HUES6 (cell line): ENCODE data around the gene VSX1.

Experiments used
- H3K27ac ChIP-seq: 2 replicates; pipeline ENCODE4 v1.7.0; 2013; ENCODE audit warnings: low read depth, mild to moderate bottlenecking, low read length, inconsistent platforms
- H3K27me3 ChIP-seq: 2 replicates; pipeline ENCODE4 v1.6.1; 2013; ENCODE audit warnings: low read length; ENCODE audit not compliant: control insufficient read depth, insufficient read depth
- H3K36me3 ChIP-seq: 2 replicates; pipeline ENCODE4 v1.6.1; 2013; ENCODE audit warnings: low read length; ENCODE audit not compliant: control insufficient read depth, insufficient read depth
- H3K4me1 ChIP-seq: 2 replicates; pipeline ENCODE4 v1.6.1; 2013; ENCODE audit warnings: low read length; ENCODE audit not compliant: control insufficient read depth, insufficient read depth
- H3K4me3 ChIP-seq: 2 replicates; pipeline ENCODE4 v1.5.1; 2013; ENCODE audit warnings: low read depth, low read length
- H3K9ac ChIP-seq: one replicate; pipeline ENCODE4 v1.6.1; 2013; ENCODE audit warnings: mild to moderate bottlenecking, low read length
- H3K9me3 ChIP-seq: 2 replicates; pipeline ENCODE4 v1.6.1; 2013; ENCODE audit warnings: low read depth, low read length; ENCODE audit not compliant: control insufficient read depth, insufficient read depth

Gene VSX1

GRCh38 chr20:25081730-25082497, at the start of gene VSX1:
TSS of gene VSX1 (minus strand) at chr20:25082141. CDS start at chr20:25082096, 45 bp downstream.
- Histone ChIP-seq H3K9me3 (no peaks in the 10 kb centered on the region), H3K9ac (no peak within 1 kb of the TSS), H3K4me1 (peaks cover 7% of the 10 kb centered on the region), H3K4me3 (peak within 1 kb of the TSS; percentile 54), H3K27ac (no peak within 1 kb of the TSS), H3K36me3 (no peaks in the 10 kb centered on the region), H3K27me3 (peaks cover 100% of the 10 kb centered on the region)

GRCh38 chr20:25129908-25130307, 48.0 kb upstream of the VSX1 start:
- H3K9me3 ChIP-seq: no peaks in the 10 kb centered on the region
- no peak overlapping the region for H3K9ac ChIP-seq
- no peaks in the 10 kb centered on the region for H3K4me1 ChIP-seq
- H3K4me3 ChIP-seq: no peak overlapping the region
- H3K27me3 ChIP-seq: no peaks in the 10 kb centered on the region; the same call in 1 of the 2 replicates
- no peak overlapping the region for H3K27ac ChIP-seq
- no peaks in the 10 kb centered on the region for H3K36me3 ChIP-seq

GRCh38 chr20:25129428-25129827, 47.5 kb upstream of the VSX1 start:
- H3K9me3 ChIP-seq: no peaks in the 10 kb centered on the region
- H3K9ac ChIP-seq: no peak overlapping the region
- H3K4me3 ChIP-seq: no peak overlapping the region
- H3K4me1 ChIP-seq: no peaks in the 10 kb centered on the region
- no peaks in the 10 kb centered on the region for H3K36me3 ChIP-seq
- no peaks in the 10 kb centered on the region; the same call in 1 of the 2 replicates for H3K27me3 ChIP-seq
- no peak overlapping the region for H3K27ac ChIP-seq

GRCh38 chr20:25128649-25129048, 46.7 kb upstream of the VSX1 start:
- H3K4me1 ChIP-seq: no peaks in the 10 kb centered on the region
- no peaks in the 10 kb centered on the region for H3K9me3 ChIP-seq
- H3K36me3 ChIP-seq: no peaks in the 10 kb centered on the region
- H3K27ac ChIP-seq: no peak overlapping the region
- H3K27me3 ChIP-seq: no peaks in the 10 kb centered on the region; the same call in 1 of the 2 replicates
- no peak overlapping the region for H3K4me3 ChIP-seq
- no peak overlapping the region for H3K9ac ChIP-seq

GRCh38 chr20:25127761-25128537, 46.0 kb upstream of the VSX1 start:
- H3K36me3 ChIP-seq: no peaks in the 10 kb centered on the region
- H3K4me3 ChIP-seq: no peak overlapping the region
- no peak overlapping the region for H3K27ac ChIP-seq
- no peaks in the 10 kb centered on the region for H3K9me3 ChIP-seq
- no peak overlapping the region for H3K9ac ChIP-seq
- no peaks in the 10 kb centered on the region; the same call in 1 of the 2 replicates for H3K27me3 ChIP-seq
- no peaks in the 10 kb centered on the region for H3K4me1 ChIP-seq

- Histone ChIP-seq H3K36me3 (no peaks in the 10 kb centered on the region), H3K27ac (no peak overlapping the region), H3K4me3 (no peak overlapping the region)
Observed at GRCh38 chr20:25126204-25127029, 44.5 kb upstream of the VSX1 start.

GRCh38 chr20:25125636-25126035, 43.7 kb upstream of the VSX1 start:
- Histone ChIP-seq H3K4me1 (no peaks in the 10 kb centered on the region), H3K27ac (no peak overlapping the region), H3K27me3 (no peaks in the 10 kb centered on the region; the same call in 1 of the 2 replicates), H3K36me3 (no peaks in the 10 kb centered on the region), H3K4me3 (no peak overlapping the region), H3K9me3 (no peaks in the 10 kb centered on the region), H3K9ac (no peak overlapping the region)

More at GRCh38 chr20:25126204-25127029, 44.5 kb upstream of the VSX1 start:
- Histone ChIP-seq H3K9ac (no peak overlapping the region), H3K27me3 (no peaks in the 10 kb centered on the region; the same call in 1 of the 2 replicates), H3K4me1 (no peaks in the 10 kb centered on the region), H3K9me3 (no peaks in the 10 kb centered on the region)

GRCh38 chr20:25120920-25121319, 39.0 kb upstream of the VSX1 start:
- Histone ChIP-seq H3K4me3 (no peak overlapping the region), H3K36me3 (no peaks in the 10 kb centered on the region), H3K9ac (no peak overlapping the region), H3K27me3 (no peaks in the 10 kb centered on the region; the same call in 1 of the 2 replicates), H3K27ac (no peak overlapping the region), H3K4me1 (no peaks in the 10 kb centered on the region), H3K9me3 (no peaks in the 10 kb centered on the region)

- H3K27me3 ChIP-seq: no peaks in the 10 kb centered on the region; the same call in 1 of the 2 replicates
- no peaks in the 10 kb centered on the region for H3K9me3 ChIP-seq
- H3K27ac ChIP-seq: no peak overlapping the region
- no peaks in the 10 kb centered on the region for H3K4me1 ChIP-seq
- H3K9ac ChIP-seq: no peak overlapping the region
- H3K4me3 ChIP-seq: no peak overlapping the region
- no peaks in the 10 kb centered on the region for H3K36me3 ChIP-seq
Observed at GRCh38 chr20:25120457-25120856, 38.5 kb upstream of the VSX1 start.

GRCh38 chr20:25118529-25118928, 36.6 kb upstream of the VSX1 start:
- Histone ChIP-seq H3K9me3 (no peaks in the 10 kb centered on the region), H3K27me3 (no peaks in the 10 kb centered on the region; the same call in 1 of the 2 replicates), H3K27ac (no peak overlapping the region), H3K36me3 (no peaks in the 10 kb centered on the region), H3K4me3 (no peak overlapping the region), H3K4me1 (no peaks in the 10 kb centered on the region), H3K9ac (no peak overlapping the region)
